AG09309 (cell line): ENCODE measurements around the gene NUDT6.

ENCODE experiments used
- DNase-seq: peaks from one replicate; pipeline ENCODE4 v3.0.0-alpha.2; 2010; ENCODE audit warnings: low read depth
- H3K4me3 ChIP-seq: 2 replicates; pipeline ENCODE4 v1.5.1; 2011; ENCODE audit warnings: mild to moderate bottlenecking, low read depth, low read length, moderate library complexity; ENCODE audit not compliant: control insufficient read depth
- TF ChIP-seq, protein P1 (sequence below): IDR thresholded peaks from 2 replicates; pipeline ENCODE4 v1.5.1; 2011; ENCODE audit warnings: mild to moderate bottlenecking, low read depth, low read length, inconsistent platforms; ENCODE audit not compliant: insufficient read depth, control insufficient read depth; ENCODE audit errors: missing control alignments

Gene NUDT6

GRCh38 chr4:122896270-122896669 is 26.1 kb downstream of the NUDT6 start:
- TF ChIP-seq, protein P1, sequence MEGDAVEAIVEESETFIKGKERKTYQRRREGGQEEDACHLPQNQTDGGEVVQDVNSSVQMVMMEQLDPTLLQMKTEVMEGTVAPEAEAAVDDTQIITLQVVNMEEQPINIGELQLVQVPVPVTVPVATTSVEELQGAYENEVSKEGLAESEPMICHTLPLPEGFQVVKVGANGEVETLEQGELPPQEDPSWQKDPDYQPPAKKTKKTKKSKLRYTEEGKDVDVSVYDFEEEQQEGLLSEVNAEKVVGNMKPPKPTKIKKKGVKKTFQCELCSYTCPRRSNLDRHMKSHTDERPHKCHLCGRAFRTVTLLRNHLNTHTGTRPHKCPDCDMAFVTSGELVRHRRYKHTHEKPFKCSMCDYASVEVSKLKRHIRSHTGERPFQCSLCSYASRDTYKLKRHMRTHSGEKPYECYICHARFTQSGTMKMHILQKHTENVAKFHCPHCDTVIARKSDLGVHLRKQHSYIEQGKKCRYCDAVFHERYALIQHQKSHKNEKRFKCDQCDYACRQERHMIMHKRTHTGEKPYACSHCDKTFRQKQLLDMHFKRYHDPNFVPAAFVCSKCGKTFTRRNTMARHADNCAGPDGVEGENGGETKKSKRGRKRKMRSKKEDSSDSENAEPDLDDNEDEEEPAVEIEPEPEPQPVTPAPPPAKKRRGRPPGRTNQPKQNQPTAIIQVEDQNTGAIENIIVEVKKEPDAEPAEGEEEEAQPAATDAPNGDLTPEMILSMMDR = no peak
- no peak overlapping the region for H3K4me3 ChIP-seq
- DNase-seq = no peak

DNA sequence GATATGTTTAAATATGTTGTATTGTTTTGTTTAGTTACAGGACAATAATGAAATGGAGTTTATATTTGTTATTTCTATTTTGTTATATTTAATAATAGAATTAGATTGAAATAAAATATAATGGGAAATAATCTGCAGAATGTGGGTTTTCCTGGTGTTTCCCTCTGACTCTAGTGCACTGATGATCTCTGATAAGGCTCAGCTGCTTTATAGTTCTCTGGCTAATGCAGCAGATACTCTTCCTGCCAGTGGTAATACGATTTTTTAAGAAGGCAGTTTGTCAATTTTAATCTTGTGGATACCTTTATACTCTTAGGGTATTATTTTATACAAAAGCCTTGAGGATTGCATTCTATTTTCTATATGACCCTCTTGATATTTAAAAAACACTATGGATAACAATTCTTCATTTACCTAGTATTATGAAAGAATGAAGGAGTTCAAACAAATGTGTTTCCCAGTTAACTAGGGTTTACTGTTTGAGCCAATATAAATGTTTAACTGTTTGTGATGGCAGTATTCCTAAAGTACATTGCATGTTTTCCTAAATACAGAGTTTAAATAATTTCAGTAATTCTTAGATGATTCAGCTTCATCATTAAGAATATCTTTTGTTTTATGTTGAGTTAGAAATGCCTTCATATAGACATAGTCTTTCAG is 26.9 kb downstream of the NUDT6 start:
- H3K4me3 ChIP-seq = no peak overlapping the region
- no peak for DNase-seq
- TF ChIP-seq, protein P1 = no peak

GRCh38 chr4:122894827-122895226 is 27.6 kb downstream of the NUDT6 start:
- no peak for DNase-seq
- TF ChIP-seq, protein P1 = no peak
- H3K4me3 ChIP-seq = no peak overlapping the region

- H3K4me3 ChIP-seq = no peak overlapping the region
- DNase-seq = no peak
- TF ChIP-seq, protein P1 = no peak
These were observed 32.1 kb downstream of the NUDT6 start for GRCh38 chr4:122890147-122890795.

- DNase-seq = no peak
- H3K4me3 ChIP-seq = no peak overlapping the region
- TF ChIP-seq, protein P1 = no peak
These were observed 32.7 kb downstream of the NUDT6 start for GRCh38 chr4:122889726-122890125.

GRCh38 chr4:122884499-122884898 is 37.9 kb downstream of the NUDT6 start:
- no peak for DNase-seq
- H3K4me3 ChIP-seq = no peak overlapping the region
- TF ChIP-seq, protein P1 = no peak
